Spinal cord (tissue), 10 donors: Measurements from ENCODE around the gene SULT1A1. TPM values are rescaled to one million over a fixed set of nuclear protein-coding genes. Genes with fewer than 3 reads are reported as not detected.
"Not testable (repeated sequence)": the region's sequence is repeated elsewhere in the genome, so short reads cannot be mapped to it uniquely, and the experiment has no call there.

Experiments used
- DNase-seq, 6 donors: peaks; one replicate each; pipeline versions ENCODE4 v3.0.0 to v3.0.0-alpha.2; 2013 to 2015; ENCODE audit warnings: low spot score in 6 of 6, low read depth in 4 of 6
- H3K27ac ChIP-seq: one replicate; pipeline ENCODE4 v1.5.1; 2013; ENCODE audit warnings: low read depth, low read length, control low read depth
- H3K27me3 ChIP-seq: one replicate; pipeline ENCODE4 v1.6.1; 2013; ENCODE audit warnings: low read length; ENCODE audit not compliant: control insufficient read depth, insufficient read depth
- H3K36me3 ChIP-seq: one replicate; pipeline ENCODE4 v1.6.1; 2013; ENCODE audit warnings: low read length; ENCODE audit not compliant: control insufficient read depth, insufficient read depth
- H3K4me1 ChIP-seq: one replicate; pipeline ENCODE4 v1.6.1; 2013; ENCODE audit warnings: low read length; ENCODE audit not compliant: control insufficient read depth, insufficient read depth
- H3K4me3 ChIP-seq: one replicate; pipeline ENCODE4 v1.5.1; 2013; ENCODE audit warnings: low read depth, low read length, control low read depth
- H3K9me3 ChIP-seq: one replicate; pipeline ENCODE4 v1.6.1; 2013; ENCODE audit warnings: low read length; ENCODE audit not compliant: control insufficient read depth, insufficient read depth
- WGBS: methylation state at CpG from one replicate; pipeline ENCODE4 v1.1.5; 2013; ENCODE audit warnings: missing lambda C conversion rate; ENCODE audit not compliant: insufficient coverage; 5-methylcytosine and 5-hydroxymethylcytosine counted together
- polyA plus RNA-seq, 2 donors: library from polyadenylated mRNA; unstranded; fragments of 120-200 nt; gene quantifications; one replicate each; pipeline ENCODE4 v1.2.1, GENCODE V29; 2013; ENCODE audit not compliant: insufficient read length in 2 of 2
- total RNA-seq, 2 donors: library from RNA; depleted of rRNA in 1 of 2; stranded (reverse); fragments of 120-200 nt in 1 of 2; fragments of >200 nt in 1 of 2; gene quantifications; one replicate each; pipeline versions ENCODE4 v1.2.3 to v1.2.4, GENCODE V29; 2013 to 2014
- donor health status: healthy.

Gene SULT1A1
- total and polyA plus RNA-seq, 4 donors = 18.8 to 73.9 (median 29.8) TPM

DNA sequence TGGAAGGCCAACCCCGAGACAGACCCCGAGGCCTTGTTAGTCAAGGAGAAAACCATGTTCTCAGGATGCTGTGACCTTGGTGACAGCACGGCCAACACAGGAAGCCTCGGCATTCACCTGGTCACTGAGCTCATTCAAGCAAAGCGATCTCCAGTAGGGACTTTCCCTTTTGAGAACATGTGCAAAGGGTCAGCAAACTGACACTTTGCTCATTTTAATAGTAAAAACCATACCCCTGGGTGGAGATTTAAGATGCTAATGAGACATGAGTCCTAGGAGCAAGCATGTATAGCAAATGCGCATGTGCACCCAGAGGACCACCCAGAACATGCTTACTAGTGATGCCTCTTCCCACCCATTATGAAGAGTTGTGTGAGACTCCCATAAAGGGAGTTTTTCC is 7.3 kb downstream of the SULT1A1 start:
- peaks cover 3% of the 10 kb centered on the region for H3K27me3 ChIP-seq
- DNase-seq = no peak
- H3K4me1 ChIP-seq = no peaks in the 10 kb centered on the region
- H3K27ac ChIP-seq = no peak overlapping the region
- peaks cover 7% of the 10 kb centered on the region for H3K36me3 ChIP-seq
- no peak overlapping the region for H3K4me3 ChIP-seq
- H3K9me3 ChIP-seq = no peaks in the 10 kb centered on the region
- WGBS = 71% methylated on average over 4 of the region's 6 CpGs

DNA sequence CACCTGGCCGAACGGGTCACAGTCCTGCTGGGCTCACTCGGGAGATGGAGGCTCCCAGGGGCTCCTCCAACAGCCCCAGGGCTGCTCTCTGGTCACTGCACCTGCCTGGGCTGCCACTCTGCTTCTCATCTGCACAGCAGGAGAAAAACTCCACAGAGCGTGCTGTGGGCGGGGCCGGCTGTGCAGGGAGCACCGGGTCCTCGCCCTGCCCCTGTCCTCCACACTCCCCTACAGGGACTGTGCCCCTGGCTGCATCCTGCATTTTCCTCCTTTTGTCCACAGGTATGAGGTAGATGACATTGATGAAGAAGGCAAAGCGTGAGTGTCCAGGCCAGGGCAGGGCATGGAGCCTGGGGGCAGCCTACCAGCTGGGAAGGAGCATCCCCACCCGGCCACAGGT is 7.8 kb downstream of the SULT1A1 start:
- H3K27me3 ChIP-seq, H3K4me3 ChIP-seq, H3K9me3 ChIP-seq, H3K27ac ChIP-seq, DNase-seq, H3K4me1 ChIP-seq, H3K36me3 ChIP-seq: not testable (repeated sequence)
- WGBS = no CpG with 5 or more reads among the region's 10 CpGs

DNA sequence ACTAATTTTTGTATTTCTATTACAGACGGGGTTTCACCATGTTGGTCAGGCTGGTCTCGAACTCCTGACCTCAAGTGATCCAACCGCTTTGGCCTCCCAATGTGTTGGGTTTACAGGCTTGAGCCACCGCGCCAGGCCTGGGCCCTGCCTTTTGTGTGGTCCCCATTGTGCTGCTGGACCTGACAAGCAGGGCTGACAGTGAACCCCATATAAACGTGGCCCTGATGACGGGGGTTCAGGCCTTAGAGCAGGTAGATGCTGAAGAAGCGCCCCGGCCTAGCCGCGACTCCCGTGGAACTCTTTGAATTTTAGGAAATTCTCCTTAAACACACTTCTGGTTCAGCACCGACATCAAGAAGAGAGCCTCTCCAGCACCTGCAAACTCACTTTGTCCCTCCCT is 8.3 kb downstream of the SULT1A1 start:
- not testable (repeated sequence) for H3K27me3 ChIP-seq, H3K9me3 ChIP-seq, H3K36me3 ChIP-seq, DNase-seq, H3K4me3 ChIP-seq, H3K4me1 ChIP-seq, H3K27ac ChIP-seq
- 92% methylated on average over 2 of the region's 13 CpGs for WGBS

DNA sequence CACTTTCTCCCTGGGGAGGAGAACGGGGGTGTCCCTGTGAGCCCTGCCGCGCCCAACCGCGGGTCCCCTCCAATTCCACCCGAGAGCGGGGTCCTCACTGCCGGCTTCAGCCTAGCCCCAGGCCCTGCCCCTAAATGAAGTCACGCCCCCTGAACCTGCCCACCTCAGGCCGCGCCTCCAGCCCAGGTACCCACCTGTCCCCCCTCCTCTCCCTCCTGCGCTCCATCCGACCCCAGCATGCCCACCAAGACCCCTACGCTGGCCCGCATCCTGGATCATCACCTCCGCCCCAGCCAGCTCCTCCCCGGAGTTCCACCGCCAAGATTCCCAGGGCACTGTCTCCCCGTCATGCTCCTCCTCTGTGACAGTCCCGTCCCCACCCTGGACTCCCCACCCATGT is 8.9 kb downstream of the SULT1A1 start:
- not testable (repeated sequence) for H3K36me3 ChIP-seq, H3K9me3 ChIP-seq, H3K27ac ChIP-seq, DNase-seq, H3K27me3 ChIP-seq, H3K4me3 ChIP-seq, H3K4me1 ChIP-seq
- 19% methylated on average over 10 of the region's 20 CpGs for WGBS

DNA sequence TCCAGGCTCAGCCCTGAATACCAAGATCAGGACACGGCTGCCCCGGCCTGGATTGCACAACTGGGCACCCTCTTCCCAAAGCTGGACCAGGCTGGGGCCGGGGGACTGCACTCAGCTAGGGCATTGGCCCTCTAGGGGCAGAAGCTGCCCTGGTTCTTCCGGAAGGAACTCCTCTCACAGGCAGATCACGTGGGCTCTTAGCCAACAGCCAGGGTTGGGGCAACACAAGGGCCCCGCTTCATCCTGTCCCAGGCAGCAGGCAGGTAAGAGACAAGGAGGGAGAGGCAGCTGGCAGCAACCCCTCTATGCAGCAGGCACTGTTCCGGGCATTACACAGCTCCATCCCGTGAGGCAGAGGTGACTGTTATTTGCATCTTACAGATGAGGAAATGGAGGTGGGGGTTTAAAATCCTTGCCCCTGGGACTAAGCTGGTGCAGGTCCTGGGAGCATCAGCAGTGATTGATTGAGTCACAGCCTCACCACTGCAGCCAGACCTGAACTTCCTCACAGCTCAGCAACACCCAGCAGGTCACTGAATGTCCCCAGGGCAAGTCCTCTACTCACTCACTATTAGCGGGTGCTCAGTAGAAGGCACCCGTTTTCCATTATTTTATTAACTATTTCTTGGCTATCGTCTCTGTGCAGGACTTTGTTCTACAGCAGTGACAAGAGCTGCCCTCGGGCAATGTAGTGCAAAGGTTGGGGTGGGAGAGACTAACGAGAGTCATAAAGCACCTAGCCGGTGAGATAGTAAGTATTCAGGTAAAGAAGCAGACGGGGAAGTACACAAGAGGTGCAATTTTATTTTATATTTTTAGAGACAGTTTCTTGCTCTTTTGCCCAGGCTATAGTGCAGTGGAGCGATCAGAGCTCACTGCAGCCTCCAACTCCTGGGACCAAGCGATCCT is 10.2 kb downstream of the SULT1A1 start:
- not testable (repeated sequence) for H3K4me1 ChIP-seq, H3K9me3 ChIP-seq, H3K27ac ChIP-seq, H3K27me3 ChIP-seq, DNase-seq, H3K4me3 ChIP-seq, H3K36me3 ChIP-seq
- no CpG with 5 or more reads among the region's 17 CpGs for WGBS

DNA sequence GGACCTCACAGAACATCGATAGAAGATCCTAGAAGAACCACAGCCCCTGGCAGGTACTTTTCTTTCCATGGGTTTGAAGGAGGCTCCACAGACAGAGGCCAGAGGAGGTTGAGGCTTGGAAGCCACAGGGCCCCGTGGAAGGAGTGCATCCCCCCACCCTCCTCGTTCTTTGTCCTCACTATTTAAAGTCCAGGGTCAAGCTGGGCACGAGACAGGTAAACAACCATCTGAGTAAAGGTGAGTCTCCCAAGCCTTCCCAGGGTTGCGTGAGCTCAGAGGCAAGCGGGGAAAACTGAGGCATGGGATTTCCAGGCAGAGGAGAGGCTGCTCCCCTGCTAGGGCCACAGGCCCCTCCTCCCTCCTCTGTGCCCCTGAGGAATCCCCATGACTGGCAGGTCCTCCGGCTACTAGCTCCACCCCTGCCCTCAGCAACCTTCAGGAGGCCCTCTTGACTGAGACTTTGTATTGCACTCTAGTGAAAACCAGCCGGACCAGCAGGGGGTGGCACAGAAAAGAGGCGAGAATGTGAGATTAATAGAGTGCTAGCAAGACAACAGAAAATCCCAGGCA is 12.1 kb downstream of the SULT1A1 start:
- no peak for DNase-seq
- WGBS = 53% methylated on average over 7 of the region's 9 CpGs
- peaks cover 5% of the 10 kb centered on the region for H3K36me3 ChIP-seq
- H3K27me3 ChIP-seq = peaks cover 3% of the 10 kb centered on the region
- H3K27ac ChIP-seq = no peak overlapping the region
- H3K9me3 ChIP-seq = no peaks in the 10 kb centered on the region
- peaks cover 7% of the 10 kb centered on the region for H3K4me1 ChIP-seq
- H3K4me3 ChIP-seq = no peak overlapping the region

DNA sequence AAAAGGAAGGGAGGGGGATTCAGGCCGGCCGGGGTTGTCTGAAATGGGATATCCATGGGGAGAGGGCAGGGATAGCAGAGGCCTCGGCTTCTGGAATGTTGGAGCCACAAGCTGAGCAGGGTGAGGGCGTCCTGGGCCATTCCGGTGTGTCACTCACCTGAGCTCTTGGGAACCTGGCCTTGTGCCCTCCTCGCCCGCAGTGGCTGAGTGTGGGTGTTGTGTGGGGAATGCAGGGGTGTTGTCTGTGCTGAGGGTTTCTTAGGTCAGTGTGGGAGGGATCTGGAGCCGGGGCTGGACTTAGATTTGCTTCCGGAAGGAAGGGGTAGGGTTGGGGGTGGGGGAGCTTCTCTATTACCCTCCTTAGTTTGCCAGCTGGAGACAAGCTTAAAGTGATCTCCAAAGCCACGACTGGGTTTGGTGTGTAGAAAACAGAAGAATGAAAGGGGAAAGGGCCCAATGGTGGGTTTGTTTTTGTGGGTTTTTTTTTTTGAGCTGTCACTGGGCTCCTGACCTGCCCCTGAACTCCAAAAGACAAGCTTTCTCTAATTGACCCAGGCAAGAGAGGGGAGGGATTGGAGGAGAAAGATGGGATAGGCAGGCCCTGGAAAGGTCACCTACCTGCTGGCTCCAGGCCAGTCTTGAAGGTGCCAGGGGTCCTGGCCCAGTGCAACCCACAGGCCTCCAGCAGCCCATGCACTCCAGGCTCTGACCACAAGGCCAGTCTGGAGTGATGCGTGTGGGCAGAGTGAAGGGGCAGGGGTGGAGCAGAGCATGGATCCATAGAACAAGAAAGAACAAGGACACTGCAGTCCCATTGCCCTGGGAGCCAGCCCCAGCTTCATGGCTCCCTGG is 12.8 kb downstream of the SULT1A1 start, which contains the start of gene SULT1A2:
SULT1A2 (minus strand) TSS at position 211 of the 852 bp plus-strand sequence. CDS start 1,120 bp downstream, outside the sequence.
- Histone ChIP-seq H3K36me3 (peaks cover 10% of the 10 kb centered on the region), H3K4me1 (peaks cover 7% of the 10 kb centered on the region), H3K27ac (no peak within 1 kb of the TSS), H3K4me3 (no peak within 1 kb of the TSS), H3K27me3 (peaks cover 3% of the 10 kb centered on the region), H3K9me3 (no peaks in the 10 kb centered on the region)
- no peak for DNase-seq
- WGBS = 41% methylated on average over 9 of the region's 11 CpGs

DNA sequence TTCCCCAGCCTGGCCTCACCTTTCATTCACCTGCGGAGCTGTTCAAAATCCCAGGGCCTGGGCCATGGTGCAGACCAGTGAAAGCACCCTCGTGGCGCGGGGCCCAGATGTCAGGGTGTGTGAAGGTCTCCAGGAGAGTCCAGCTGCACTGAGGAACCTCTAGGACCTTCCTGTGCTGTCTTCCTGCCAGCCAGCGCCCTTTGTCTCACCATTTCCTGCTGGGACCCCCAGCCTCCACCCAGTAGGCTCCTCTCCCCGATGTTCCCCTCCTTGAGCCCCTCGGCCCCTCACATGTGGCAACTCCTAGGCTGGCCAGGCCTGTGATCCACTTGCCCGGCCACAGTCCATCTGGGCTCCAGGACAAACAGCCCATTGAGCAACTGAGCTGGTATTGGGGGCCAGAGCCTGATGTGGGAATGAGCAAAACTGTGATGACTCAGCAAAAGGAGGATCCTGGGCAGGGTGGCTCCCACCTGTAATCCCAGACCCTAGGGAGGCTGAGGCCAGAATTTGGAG is 13.7 kb downstream of the SULT1A1 start:
- Histone ChIP-seq H3K9me3 (no peaks in the 10 kb centered on the region), H3K27me3 (no peaks in the 10 kb centered on the region), H3K27ac (no peak overlapping the region), H3K4me3 (no peak overlapping the region), H3K36me3 (peaks cover 19% of the 10 kb centered on the region), H3K4me1 (peaks cover 7% of the 10 kb centered on the region)
- 80% methylated on average over 7 of the region's 8 CpGs for WGBS
- DNase-seq = no peak

DNA sequence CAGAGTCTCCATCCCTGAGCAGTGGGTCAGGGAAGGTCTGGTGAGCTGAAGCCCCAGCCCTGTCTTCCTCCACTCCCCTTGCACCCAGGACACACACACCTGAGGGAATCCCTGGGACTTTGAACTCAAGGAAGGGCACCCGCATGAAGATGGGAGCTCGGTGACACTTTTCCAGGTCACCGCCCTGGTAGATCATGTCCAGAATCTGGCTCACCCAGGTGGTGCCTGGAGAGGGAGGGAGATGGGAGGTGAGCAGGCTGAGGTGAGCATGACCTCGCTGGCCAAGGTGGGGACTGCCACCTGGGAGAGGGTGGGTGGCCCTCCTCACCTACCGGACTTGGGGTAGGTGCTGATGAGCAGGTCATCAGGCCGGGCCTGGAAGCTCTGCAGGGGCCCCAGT is 14.4 kb downstream of the SULT1A1 start:
- not testable (repeated sequence) for H3K9me3 ChIP-seq, H3K4me1 ChIP-seq, DNase-seq, H3K4me3 ChIP-seq, H3K27me3 ChIP-seq, H3K27ac ChIP-seq
- WGBS = 100% methylated on average over 2 of the region's 6 CpGs
- H3K36me3 ChIP-seq = peaks cover 27% of the 10 kb centered on the region
